CD4-positive, CD25-positive, alpha-beta regulatory T cell (primary cell): ENCODE measurements around the gene EXOC6B. TPM values are rescaled to one million over a fixed set of nuclear protein-coding genes. Genes with fewer than 3 reads are reported as not detected.
"Not testable (repeated sequence)": the region's sequence is repeated elsewhere in the genome, so short reads cannot be mapped to it uniquely, and the experiment has no call there.

Experiments used
- ATAC-seq, 2 donors: fragments of 150-1000 bp; cut with Tn5 transposase; one replicate each; pipeline ENCODE4 v1.10.0; 2021; ENCODE audit warnings: low read depth in 2 of 2, moderate number of reproducible peaks in 2 of 2, moderate library complexity in 1 of 2
- DNase-seq, 3 donors: peaks; one replicate each; pipeline versions ENCODE4 v3.0.0 to v3.0.0-alpha.2; 2012 to 2022; ENCODE audit warnings: mixed read lengths in 1 of 3
- H3K27ac ChIP-seq: one replicate; pipeline ENCODE4 v1.7.0; 2013; ENCODE audit warnings: mild to moderate bottlenecking, low read length; ENCODE audit not compliant: insufficient read depth, poor library complexity, severe bottlenecking
- H3K27me3 ChIP-seq: one replicate; pipeline ENCODE4 v1.7.0; 2013; ENCODE audit warnings: low read length; ENCODE audit not compliant: control insufficient read depth, insufficient read depth
- H3K36me3 ChIP-seq: one replicate; pipeline ENCODE4 v1.7.0; 2013; ENCODE audit warnings: mild to moderate bottlenecking, low read length, moderate library complexity; ENCODE audit not compliant: control insufficient read depth, insufficient read depth
- H3K4me1 ChIP-seq: 2 replicates; pipeline ENCODE4 v1.7.0; 2013; ENCODE audit warnings: mild to moderate bottlenecking, low read length; ENCODE audit not compliant: insufficient read depth, control insufficient read depth, poor library complexity, severe bottlenecking
- H3K4me3 ChIP-seq: one replicate; pipeline ENCODE4 v1.7.0; 2013; ENCODE audit warnings: low read depth, mild to moderate bottlenecking, low read length, moderate library complexity
- H3K9me3 ChIP-seq, 2 experiments: 1 replicate in 1 of 2; 2 replicates in 1 of 2; pipeline ENCODE4 v1.7.0; 2013; ENCODE audit warnings: low read length in 2 of 2, mild to moderate bottlenecking in 1 of 2, moderate library complexity in 1 of 2; ENCODE audit not compliant: control insufficient read depth in 2 of 2
- H3K27ac Mint-ChIP-seq, 3 donors: one replicate each; pipeline ENCODE4 v1.8.0; 2020 to 2022; ENCODE audit warnings: mild to moderate bottlenecking in 3 of 3, mixed read lengths in 3 of 3, moderate library complexity in 2 of 3
- H3K27me3 Mint-ChIP-seq: one replicate; pipeline ENCODE4 v1.8.0; 2022; ENCODE audit warnings: mild to moderate bottlenecking, mixed read lengths
- H3K36me3 Mint-ChIP-seq: one replicate; pipeline ENCODE4 v1.8.0; 2020; ENCODE audit warnings: mixed read lengths
- H3K4me1 Mint-ChIP-seq, 4 donors: one replicate each; pipeline ENCODE4 v1.8.0; 2020 to 2022; ENCODE audit warnings: mixed read lengths in 4 of 4, mild to moderate bottlenecking in 1 of 4
- H3K4me3 Mint-ChIP-seq, 4 donors: one replicate each; pipeline ENCODE4 v1.8.0; 2020 to 2022; ENCODE audit warnings: mild to moderate bottlenecking in 4 of 4, mixed read lengths in 4 of 4, moderate library complexity in 3 of 4
- H3K9me3 Mint-ChIP-seq, 7 donors: one replicate each; pipeline ENCODE4 v1.8.0; 2020 to 2022; ENCODE audit warnings: mixed read lengths in 7 of 7, mild to moderate bottlenecking in 3 of 7, moderate library complexity in 2 of 7
- polyA plus RNA-seq, 4 donors: library from polyadenylated mRNA; unstranded; fragments of 300-500 nt; fragmentation: Illumina TruSeq; gene quantifications; one replicate each; pipeline ENCODE4 v1.2.3, GENCODE V29; 2021
- total RNA-seq: library from RNA; stranded (reverse); gene quantifications from one replicate; pipeline ENCODE4 v1.2.3, GENCODE V29; 2022

The EXOC6B gene
- total and polyA plus RNA-seq, 5 donors from 2014 or later = 1.5 to 20.8 (median 2.1) TPM

DNA sequence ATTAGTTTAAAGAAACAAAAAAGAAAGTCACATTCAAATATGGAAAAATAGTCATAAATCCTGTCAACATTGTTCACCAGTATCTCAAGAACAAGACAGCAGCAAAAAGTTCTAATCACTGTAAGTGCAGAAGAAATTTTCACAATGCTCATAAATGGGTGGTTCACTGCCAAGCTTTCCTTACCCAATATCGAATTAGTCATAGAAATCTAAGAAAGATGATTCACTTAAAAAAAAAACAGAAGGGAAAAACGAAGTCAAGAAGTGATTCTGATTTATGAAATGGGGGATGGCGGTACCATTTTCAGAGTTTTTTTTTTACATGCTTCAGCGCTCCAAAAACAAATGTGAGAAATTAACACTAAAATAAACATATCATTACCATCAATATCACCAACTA lies 156.7 kb downstream of the EXOC6B start:
- H3K9me3 Mint-ChIP-seq = peaks cover 4 to 32% (median 11%) of the 10 kb centered on the region in 7 donors

GRCh38 chr2:72668647-72669046 lies 157.2 kb downstream of the EXOC6B start:
- Histone ChIP-seq H3K4me3 (no peak overlapping the region), H3K27me3 (no peaks in the 10 kb centered on the region), H3K9me3 (peaks cover 12% of the 10 kb centered on the region in 2 experiments), H3K27ac (no peak overlapping the region), H3K36me3 (no peaks in the 10 kb centered on the region), H3K4me1 (no peaks in the 10 kb centered on the region)
- Mint-ChIP-seq H3K9me3 (peaks cover 4 to 36% (median 11%) of the 10 kb centered on the region in 7 donors), H3K36me3 (peaks cover 24% of the 10 kb centered on the region), H3K27ac (no peak overlapping the region), H3K27me3 (no peaks in the 10 kb centered on the region), H3K4me1 (peaks cover 0 to 14% (median 4%) of the 10 kb centered on the region in 4 donors), H3K4me3 (no peak overlapping the region)
- ATAC-seq (no peak), DNase-seq (no peak)

More for the DNA sequence above, 156.7 kb downstream of the EXOC6B start:
- Histone ChIP-seq H3K9me3 (peaks cover 12% of the 10 kb centered on the region in 2 experiments), H3K4me1 (no peaks in the 10 kb centered on the region), H3K27ac (no peak overlapping the region), H3K4me3 (no peak overlapping the region), H3K27me3 (no peaks in the 10 kb centered on the region), H3K36me3 (no peaks in the 10 kb centered on the region)
- Mint-ChIP-seq H3K27ac (no peak overlapping the region), H3K36me3 (peaks cover 24% of the 10 kb centered on the region), H3K4me3 (no peak overlapping the region), H3K4me1 (peaks cover 0 to 14% (median 4%) of the 10 kb centered on the region in 4 donors), H3K27me3 (no peaks in the 10 kb centered on the region)
- ATAC-seq (no peak), DNase-seq (no peak)

DNA sequence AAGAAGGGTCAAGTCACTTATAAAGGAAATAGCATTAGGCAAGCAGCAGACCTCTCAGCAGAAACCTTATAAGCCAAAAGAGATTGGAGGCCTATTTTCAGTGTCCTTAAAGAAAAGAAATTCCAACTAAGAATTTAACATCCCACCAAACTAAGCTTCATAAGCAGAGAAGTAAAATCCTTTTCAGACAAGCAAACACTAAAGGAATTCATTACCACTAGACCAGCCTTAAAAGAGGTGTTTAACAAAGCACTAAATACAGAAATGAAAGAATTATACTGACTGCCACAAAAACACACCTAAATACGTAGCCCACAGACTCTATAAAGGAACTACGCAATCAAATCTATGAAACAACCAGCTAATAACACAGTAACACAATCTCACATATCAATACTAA lies 160.4 kb downstream of the EXOC6B start:
- DNase-seq (no peak), ATAC-seq (no peak)
- Mint-ChIP-seq H3K27me3 (no peaks in the 10 kb centered on the region), H3K9me3 (peaks cover 4 to 41% (median 11%) of the 10 kb centered on the region in 7 donors), H3K27ac (no peak overlapping the region), H3K4me1 (peaks cover 0 to 4% (median 2%) of the 10 kb centered on the region in 4 donors), H3K36me3 (peaks cover 18% of the 10 kb centered on the region), H3K4me3 (no peak overlapping the region)
- no peaks in the 10 kb centered on the region for H3K27me3 ChIP-seq
- H3K9me3 ChIP-seq = peaks cover 12% of the 10 kb centered on the region in 2 experiments
- no peak overlapping the region for H3K4me3 ChIP-seq
- no peaks in the 10 kb centered on the region for H3K4me1 ChIP-seq
- H3K36me3 ChIP-seq = no peaks in the 10 kb centered on the region
- H3K27ac ChIP-seq = no peak overlapping the region

GRCh38 chr2:72661985-72662384 lies 163.8 kb downstream of the EXOC6B start:
- Histone ChIP-seq H3K9me3 (peaks cover 6 to 8% of the 10 kb centered on the region in 2 experiments), H3K4me3 (no peak overlapping the region), H3K4me1 (no peaks in the 10 kb centered on the region), H3K27me3 (no peaks in the 10 kb centered on the region), H3K27ac (no peak overlapping the region), H3K36me3 (no peaks in the 10 kb centered on the region)
- Mint-ChIP-seq H3K9me3 (peaks cover 0 to 23% (median 4%) of the 10 kb centered on the region in 7 donors), H3K4me3 (no peak overlapping the region), H3K27me3 (no peaks in the 10 kb centered on the region), H3K36me3 (no peaks in the 10 kb centered on the region), H3K4me1 (peaks cover 0 to 8% (median 2%) of the 10 kb centered on the region in 4 donors), H3K27ac (no peak overlapping the region)
- no peak for ATAC-seq
- no peak for DNase-seq

GRCh38 chr2:72649810-72650209 lies 176.0 kb downstream of the EXOC6B start:
- peaks cover 21% of the 10 kb centered on the region for H3K36me3 Mint-ChIP-seq
- no peak overlapping the region for H3K4me3 Mint-ChIP-seq
- Histone ChIP-seq H3K27ac (no peak overlapping the region), H3K9me3 (no peaks in the 10 kb centered on the region), H3K27me3 (no peaks in the 10 kb centered on the region), H3K4me3 (no peak overlapping the region), H3K36me3 (no peaks in the 10 kb centered on the region), H3K4me1 (no peaks in the 10 kb centered on the region)
- DNase-seq (no peak), ATAC-seq (no peak)
- peaks cover under 1 to 28% (median 8%) of the 10 kb centered on the region in 7 donors for H3K9me3 Mint-ChIP-seq
- H3K27me3 Mint-ChIP-seq = no peaks in the 10 kb centered on the region
- no peaks in the 10 kb centered on the region for H3K4me1 Mint-ChIP-seq
- H3K27ac Mint-ChIP-seq = no peak overlapping the region

GRCh38 chr2:72641221-72641620 lies 184.6 kb downstream of the EXOC6B start:
- not testable (repeated sequence) for H3K36me3 ChIP-seq, H3K27ac ChIP-seq, H3K4me1 ChIP-seq, H3K27me3 ChIP-seq, H3K4me3 Mint-ChIP-seq, H3K9me3 ChIP-seq, H3K27me3 Mint-ChIP-seq, H3K4me3 ChIP-seq, H3K27ac Mint-ChIP-seq, DNase-seq, ATAC-seq
- H3K4me1 Mint-ChIP-seq = peaks cover 0 to 10% (median 8%) of the 10 kb centered on the region in 4 donors
- peaks cover 0 to 24% (median 4%) of the 10 kb centered on the region in 7 donors for H3K9me3 Mint-ChIP-seq
- peaks cover 14% of the 10 kb centered on the region for H3K36me3 Mint-ChIP-seq

DNA sequence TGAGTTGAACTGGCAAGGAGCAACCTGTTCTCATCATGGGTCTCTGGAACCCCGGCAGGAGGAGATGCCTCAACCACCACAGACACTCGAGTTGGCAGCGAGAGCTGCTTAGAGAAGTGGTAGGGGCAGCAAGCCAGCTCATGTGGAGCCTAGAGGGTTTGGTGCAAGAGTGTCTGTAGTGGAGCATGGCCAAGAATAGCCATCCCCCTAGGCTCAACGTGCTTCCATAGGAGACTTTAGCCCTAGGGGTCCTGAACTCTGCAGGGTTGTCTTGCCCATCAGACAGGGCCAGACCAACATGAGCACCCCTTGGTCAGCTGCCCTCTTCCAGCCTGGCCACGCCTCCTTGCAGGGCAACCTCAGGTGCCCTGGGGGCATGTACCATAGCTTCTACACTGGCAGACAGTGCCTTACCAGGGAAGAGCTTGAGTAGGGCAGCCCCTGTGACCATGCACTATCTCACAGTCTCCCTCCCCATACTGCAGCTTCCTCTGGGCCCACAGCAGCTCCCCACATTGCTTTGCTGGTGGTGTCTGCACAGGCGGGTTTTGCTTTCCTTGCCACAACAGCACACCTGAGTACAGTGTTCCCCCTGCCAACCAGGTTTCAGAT lies 187.1 kb downstream of the EXOC6B start:
- peaks cover 6 to 17% (median 13%) of the 10 kb centered on the region in 4 donors for H3K4me1 Mint-ChIP-seq
- peaks cover 5% of the 10 kb centered on the region for H3K36me3 Mint-ChIP-seq
- DNase-seq (no peak), ATAC-seq (no peak)
- H3K4me3 Mint-ChIP-seq = no peak overlapping the region
- no peaks in the 10 kb centered on the region for H3K27me3 ChIP-seq
- no peak overlapping the region for H3K4me3 ChIP-seq
- H3K9me3 Mint-ChIP-seq = peaks cover 0 to 1% (median 0%) of the 10 kb centered on the region in 7 donors
- no peak overlapping the region for H3K27ac ChIP-seq
- H3K9me3 ChIP-seq = no peaks in the 10 kb centered on the region
- no peaks in the 10 kb centered on the region for H3K4me1 ChIP-seq
- peak overlapping the region in 2 of 3 donors; percentile 6 to 27 for H3K27ac Mint-ChIP-seq
- H3K36me3 ChIP-seq = no peaks in the 10 kb centered on the region
- no peaks in the 10 kb centered on the region for H3K27me3 Mint-ChIP-seq

GRCh38 chr2:72636210-72636609 lies 189.6 kb downstream of the EXOC6B start:
- Mint-ChIP-seq H3K9me3 (peaks cover 0 to 1% (median 0%) of the 10 kb centered on the region in 7 donors), H3K4me1 (peaks cover 6 to 17% (median 13%) of the 10 kb centered on the region in 4 donors), H3K27me3 (no peaks in the 10 kb centered on the region), H3K36me3 (peaks cover 10% of the 10 kb centered on the region), H3K4me3 (no peak overlapping the region), H3K27ac (no peak overlapping the region)
- no peak overlapping the region for H3K27ac ChIP-seq
- DNase-seq = no peak
- H3K27me3 ChIP-seq = no peaks in the 10 kb centered on the region
- no peaks in the 10 kb centered on the region for H3K4me1 ChIP-seq
- no peak for ATAC-seq
- H3K9me3 ChIP-seq = no peaks in the 10 kb centered on the region
- H3K36me3 ChIP-seq = no peaks in the 10 kb centered on the region
- no peak overlapping the region for H3K4me3 ChIP-seq
